Activated T-cell treated with anti-CD3 and anti-CD28 coated beads for 24 hours (primary cell): ENCODE measurements around the gene HERPUD1.
"Not testable (repeated sequence)": the region's sequence is repeated elsewhere in the genome, so short reads cannot be mapped to it uniquely, and the experiment has no call there.

Experiments used
- DNase-seq: peaks from one replicate; pipeline ENCODE4 v3.0.0-alpha.2; 2020; ENCODE audit warnings: low read depth

HERPUD1 gene

GRCh38 chr16:56980792-56981724 lies 49.1 kb downstream of the HERPUD1 start:
- DNase-seq, result no peak

GRCh38 chr16:56981729-56982271 lies 49.9 kb downstream of the HERPUD1 start:
- no peak for DNase-seq

GRCh38 chr16:56982695-56983094 lies 50.8 kb downstream of the HERPUD1 start:
- DNase-seq, result no peak

GRCh38 chr16:56983211-56983751 lies 51.3 kb downstream of the HERPUD1 start:
- no peak for DNase-seq

GRCh38 chr16:56984639-56985038 lies 52.7 kb downstream of the HERPUD1 start:
- DNase-seq, result no peak

GRCh38 chr16:56985288-56985961 lies 53.5 kb downstream of the HERPUD1 start:
- DNase-seq, result no peak

- no peak for DNase-seq
Measured at GRCh38 chr16:56985962-56986360, 54.0 kb downstream of the HERPUD1 start.

GRCh38 chr16:56986361-56986760 lies 54.4 kb downstream of the HERPUD1 start:
- no peak for DNase-seq

- not testable (repeated sequence) for DNase-seq
Measured at GRCh38 chr16:56986908-56987307, 55.0 kb downstream of the HERPUD1 start.

GRCh38 chr16:56987692-56988091 lies 55.8 kb downstream of the HERPUD1 start:
- no peak for DNase-seq

GRCh38 chr16:56988161-56988947 lies 56.4 kb downstream of the HERPUD1 start:
- DNase-seq, result no peak

- peak; percentile 88 for DNase-seq
Measured at GRCh38 chr16:56988948-56989945, 57.3 kb downstream of the HERPUD1 start, which contains the start of gene NLRC5. TSS of gene NLRC5 (plus strand) at chr16:56989557. CDS start at chr16:57020713, 31,156 bp downstream.

GRCh38 chr16:56989988-56990387 lies 58.0 kb downstream of the HERPUD1 start:
- DNase-seq, result no peak

- DNase-seq, result no peak
Measured at GRCh38 chr16:56990407-56991286, 58.7 kb downstream of the HERPUD1 start.

- DNase-seq, result not testable (repeated sequence)
Measured at GRCh38 chr16:56992431-56992830, 60.5 kb downstream of the HERPUD1 start.

- no peak for DNase-seq
Measured at GRCh38 chr16:56993204-56993603, 61.3 kb downstream of the HERPUD1 start.

GRCh38 chr16:56994311-56994710 lies 62.4 kb downstream of the HERPUD1 start:
- DNase-seq, result no peak
